Measurements from ENCODE around the gene CATSPERZ.

DNA sequence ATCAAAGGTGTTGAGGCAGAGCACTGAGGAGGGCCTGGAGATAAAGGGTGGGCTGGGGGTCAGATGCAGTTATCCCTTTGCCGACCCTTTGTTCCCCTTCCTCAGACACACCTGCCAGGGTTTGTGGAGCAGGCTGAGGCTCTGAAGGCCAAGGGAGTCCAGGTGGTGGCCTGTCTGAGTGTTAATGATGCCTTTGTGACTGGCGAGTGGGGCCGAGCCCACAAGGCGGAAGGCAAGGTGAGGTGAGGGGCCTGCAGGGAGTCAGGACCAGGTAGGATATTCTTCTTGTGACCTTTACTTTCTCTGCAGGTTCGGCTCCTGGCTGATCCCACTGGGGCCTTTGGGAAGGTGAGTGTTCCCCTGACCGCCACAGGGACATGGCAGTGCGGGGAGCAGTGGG lies 20.4 kb downstream of the CATSPERZ start:
- TF ChIP-seq, protein P1, sequence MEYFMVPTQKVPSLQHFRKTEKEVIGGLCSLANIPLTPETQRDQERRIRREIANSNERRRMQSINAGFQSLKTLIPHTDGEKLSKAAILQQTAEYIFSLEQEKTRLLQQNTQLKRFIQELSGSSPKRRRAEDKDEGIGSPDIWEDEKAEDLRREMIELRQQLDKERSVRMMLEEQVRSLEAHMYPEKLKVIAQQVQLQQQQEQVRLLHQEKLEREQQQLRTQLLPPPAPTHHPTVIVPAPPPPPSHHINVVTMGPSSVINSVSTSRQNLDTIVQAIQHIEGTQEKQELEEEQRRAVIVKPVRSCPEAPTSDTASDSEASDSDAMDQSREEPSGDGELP (CRISPR knock-in tag; IDR thresholded peaks at IDR 0.05; ENCODE audit: borderline replicate concordance), result no peak
- TF ChIP-seq FOXK2 (conservative IDR thresholded peaks at IDR 0.05 in 1 of 2, IDR thresholded peaks at IDR 0.05 in 1 of 2; ENCODE audit: low read depth in 2 of 2) (no peak), ZEB2 (IDR thresholded peaks at IDR 0.05) (no peak), ZNF224 (CRISPR knock-in tag; IDR thresholded peaks at IDR 0.05) (no peak), CBX2 (IDR thresholded peaks at IDR 0.05; ENCODE audit: insufficient read depth, low read length, poor library complexity, severe bottlenecking) (no peak), PYGO2 (tag; IDR thresholded peaks at IDR 0.05) (no peak)
- TF ChIP-seq, protein P2, sequence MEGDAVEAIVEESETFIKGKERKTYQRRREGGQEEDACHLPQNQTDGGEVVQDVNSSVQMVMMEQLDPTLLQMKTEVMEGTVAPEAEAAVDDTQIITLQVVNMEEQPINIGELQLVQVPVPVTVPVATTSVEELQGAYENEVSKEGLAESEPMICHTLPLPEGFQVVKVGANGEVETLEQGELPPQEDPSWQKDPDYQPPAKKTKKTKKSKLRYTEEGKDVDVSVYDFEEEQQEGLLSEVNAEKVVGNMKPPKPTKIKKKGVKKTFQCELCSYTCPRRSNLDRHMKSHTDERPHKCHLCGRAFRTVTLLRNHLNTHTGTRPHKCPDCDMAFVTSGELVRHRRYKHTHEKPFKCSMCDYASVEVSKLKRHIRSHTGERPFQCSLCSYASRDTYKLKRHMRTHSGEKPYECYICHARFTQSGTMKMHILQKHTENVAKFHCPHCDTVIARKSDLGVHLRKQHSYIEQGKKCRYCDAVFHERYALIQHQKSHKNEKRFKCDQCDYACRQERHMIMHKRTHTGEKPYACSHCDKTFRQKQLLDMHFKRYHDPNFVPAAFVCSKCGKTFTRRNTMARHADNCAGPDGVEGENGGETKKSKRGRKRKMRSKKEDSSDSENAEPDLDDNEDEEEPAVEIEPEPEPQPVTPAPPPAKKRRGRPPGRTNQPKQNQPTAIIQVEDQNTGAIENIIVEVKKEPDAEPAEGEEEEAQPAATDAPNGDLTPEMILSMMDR (IDR thresholded peaks at IDR 0.05 in 2 of 3, conservative IDR thresholded peaks at IDR 0.05 in 1 of 3; ENCODE audit: insufficient read depth in 2 of 3, low read depth in 1 of 3, low read length in 3 of 3), result no peak
- TF ChIP-seq, protein P3, sequence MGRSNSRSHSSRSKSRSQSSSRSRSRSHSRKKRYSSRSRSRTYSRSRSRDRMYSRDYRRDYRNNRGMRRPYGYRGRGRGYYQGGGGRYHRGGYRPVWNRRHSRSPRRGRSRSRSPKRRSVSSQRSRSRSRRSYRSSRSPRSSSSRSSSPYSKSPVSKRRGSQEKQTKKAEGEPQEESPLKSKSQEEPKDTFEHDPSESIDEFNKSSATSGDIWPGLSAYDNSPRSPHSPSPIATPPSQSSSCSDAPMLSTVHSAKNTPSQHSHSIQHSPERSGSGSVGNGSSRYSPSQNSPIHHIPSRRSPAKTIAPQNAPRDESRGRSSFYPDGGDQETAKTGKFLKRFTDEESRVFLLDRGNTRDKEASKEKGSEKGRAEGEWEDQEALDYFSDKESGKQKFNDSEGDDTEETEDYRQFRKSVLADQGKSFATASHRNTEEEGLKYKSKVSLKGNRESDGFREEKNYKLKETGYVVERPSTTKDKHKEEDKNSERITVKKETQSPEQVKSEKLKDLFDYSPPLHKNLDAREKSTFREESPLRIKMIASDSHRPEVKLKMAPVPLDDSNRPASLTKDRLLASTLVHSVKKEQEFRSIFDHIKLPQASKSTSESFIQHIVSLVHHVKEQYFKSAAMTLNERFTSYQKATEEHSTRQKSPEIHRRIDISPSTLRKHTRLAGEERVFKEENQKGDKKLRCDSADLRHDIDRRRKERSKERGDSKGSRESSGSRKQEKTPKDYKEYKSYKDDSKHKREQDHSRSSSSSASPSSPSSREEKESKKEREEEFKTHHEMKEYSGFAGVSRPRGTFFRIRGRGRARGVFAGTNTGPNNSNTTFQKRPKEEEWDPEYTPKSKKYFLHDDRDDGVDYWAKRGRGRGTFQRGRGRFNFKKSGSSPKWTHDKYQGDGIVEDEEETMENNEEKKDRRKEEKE (IDR thresholded peaks at IDR 0.05; ENCODE audit: borderline replicate concordance in 1 of 2, control insufficient read depth in 1 of 2, low read depth in 2 of 2, low read length in 1 of 2), result no peak
